NCI-H2196 (cell line): ENCODE results near the gene RNF39.

Experiments
- DNase-seq: peaks from one replicate; lab custom pipeline; 2025; ENCODE audit not compliant: unreplicated experiment; lab: John Stamatoyannopoulos, UW

The RNF39 gene

DNA sequence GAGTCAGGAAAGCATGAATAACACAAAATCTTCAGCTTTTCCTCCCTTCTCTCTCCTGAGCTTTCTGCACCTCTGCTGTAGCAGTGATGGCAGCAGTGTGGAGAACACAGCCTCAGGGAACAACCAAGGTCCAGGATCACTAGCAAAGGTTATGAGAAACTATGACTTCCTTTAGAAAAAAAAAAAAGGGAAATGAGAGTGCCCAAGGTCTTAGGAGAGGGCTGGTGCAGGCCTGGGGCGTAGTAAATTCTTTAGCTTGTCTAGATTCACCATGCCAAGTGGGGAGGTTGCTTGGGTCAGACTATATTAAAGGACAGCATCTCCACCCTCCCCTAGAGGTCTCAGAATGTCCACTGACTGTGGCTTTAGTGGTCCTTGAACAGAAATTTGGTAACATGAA lies 54.9 kb downstream of the RNF39 start:
- DNase-seq = no peak
